Measurements from ENCODE around the gene TCEAL3. TPM values are rescaled to one million over a fixed set of nuclear protein-coding genes. Genes with fewer than 3 reads are reported as not detected.
"Not testable (repeated sequence)": the region's sequence is repeated elsewhere in the genome, so short reads cannot be mapped to it uniquely, and the experiment has no call there.

Gene TCEAL3
- total and polyA plus RNA-seq, 10 of the 15 experiments (the other 5 are each of a cell fraction or from before 2014, with no cell fraction given) = 0.98 to 19.0 (median 11.7) TPM

GRCh38 chrX:103637604-103638338, 30.0 kb downstream of the TCEAL3 start (continued):
- TF ChIP-seq TARDBP (IDR thresholded peaks at IDR 0.05; ENCODE audit: borderline replicate concordance) = no peak
- no peak for TF ChIP-seq ZBTB40 (IDR thresholded peaks at IDR 0.05; ENCODE audit: borderline replicate concordance)
- no peak for TF ChIP-seq ATF3 (IDR thresholded peaks at IDR 0.05; ENCODE audit: borderline replicate concordance, extremely low read depth, low read depth, low read length)
- no peak for TF ChIP-seq STAT3 (IDR thresholded peaks at IDR 0.05; ENCODE audit: low read depth, low read length)
- no peak for TF ChIP-seq IRF4 (IDR thresholded peaks at IDR 0.05; ENCODE audit: low read depth, low read length)

GRCh38 chrX:103638479-103639346, 30.9 kb downstream of the TCEAL3 start:
- H3K27ac ChIP-seq (ENCODE audit: control insufficient read depth, insufficient read depth); H4K20me1 ChIP-seq (ENCODE audit: control insufficient read depth, insufficient read depth); H3K4me3 ChIP-seq; POLR2A ChIA-PET; FAIRE-seq; ATAC-seq; intact Hi-C loops (cut with micrococcal nuclease; ENCODE audit: unreplicated experiment); BruUV-seq (replicated peaks); H3K9me3 ChIP-seq (replicated peaks; ENCODE audit: control insufficient read depth, insufficient read depth, low read length); RAD21 ChIA-PET (ENCODE audit: unreplicated experiment); DNase-seq (ENCODE audit: low read depth, low spot score); H2AFZ ChIP-seq (ENCODE audit: control insufficient read depth, low read depth, low read length); H3K27me3 ChIP-seq (replicated peaks in 1 of 2; ENCODE audit: control insufficient read depth in 2 of 2, insufficient read depth in 2 of 2, low read length in 1 of 2); H3K4me2 ChIP-seq (ENCODE audit: control insufficient read depth, insufficient read depth); SMC1A ChIA-PET (ENCODE audit: uncharacterized antibody, unreplicated experiment); H3K9ac ChIP-seq (ENCODE audit: control insufficient read depth, insufficient read depth, low read length); in situ Hi-C loops (cut with MboI); H3K36me3 ChIP-seq (ENCODE audit: control insufficient read depth in 2 of 2, insufficient read depth in 2 of 2, low read length in 1 of 2); H3K4me1 ChIP-seq (ENCODE audit: control insufficient read depth, insufficient read depth, low read length); H3K79me2 ChIP-seq (ENCODE audit: control insufficient read depth, insufficient read depth, low read length): not testable (repeated sequence)
- CTCF ChIA-PET = interaction anchor here (1.7 kb wide), 1 partner anchor 9 kb away, joined by 5 read pairs; no protein-coding TSS in a partner anchor
- 33% methylated on average over 6 of the region's 6 CpGs for WGBS (ENCODE audit: insufficient coverage, insufficient replicate concordance, low lambda C conversion rate, missing lambda C conversion rate)

All from GM12878 (cell line).